ENCODE results near the gene MAPRE2.

The MAPRE2 gene

DNA sequence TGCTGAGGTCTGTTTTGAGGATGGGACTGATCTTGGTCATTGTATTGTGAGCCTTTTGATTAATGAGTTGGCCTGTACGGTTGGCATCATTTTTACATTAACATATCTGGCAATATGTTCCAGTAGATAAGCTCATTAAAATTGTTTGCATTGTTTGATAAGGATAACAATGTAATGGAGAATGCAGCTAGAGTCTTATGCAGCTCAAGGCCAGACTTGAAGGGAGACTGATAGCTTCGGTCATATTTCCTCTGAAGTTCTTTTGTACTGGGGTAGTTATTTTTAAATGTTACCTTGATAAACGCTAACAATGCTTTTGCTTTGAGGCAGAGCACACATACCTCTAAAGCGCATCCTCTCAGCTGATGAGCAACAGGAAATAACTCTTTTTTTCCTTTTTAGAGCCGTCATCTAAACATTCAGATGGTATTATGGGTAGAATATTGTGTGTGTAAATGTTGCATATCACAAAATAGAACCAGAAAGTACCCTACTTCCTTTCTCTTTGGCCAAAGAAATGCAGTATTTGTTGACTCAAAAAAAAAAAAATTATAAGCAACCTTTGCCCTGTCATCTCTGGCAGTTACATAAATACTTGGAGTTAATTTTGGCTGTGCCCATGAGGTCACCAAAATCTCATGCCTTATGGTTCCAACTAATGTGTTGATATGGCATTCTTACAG is 1.3 kb downstream of the MAPRE2 start:
- H3K4me3 ChIP-seq (replicated peaks; ENCODE audit: low read depth, low read length): peak overlapping the region; percentile 94
- DNase-seq (ENCODE audit: low read depth): no peak
- TF ChIP-seq, protein P1, sequence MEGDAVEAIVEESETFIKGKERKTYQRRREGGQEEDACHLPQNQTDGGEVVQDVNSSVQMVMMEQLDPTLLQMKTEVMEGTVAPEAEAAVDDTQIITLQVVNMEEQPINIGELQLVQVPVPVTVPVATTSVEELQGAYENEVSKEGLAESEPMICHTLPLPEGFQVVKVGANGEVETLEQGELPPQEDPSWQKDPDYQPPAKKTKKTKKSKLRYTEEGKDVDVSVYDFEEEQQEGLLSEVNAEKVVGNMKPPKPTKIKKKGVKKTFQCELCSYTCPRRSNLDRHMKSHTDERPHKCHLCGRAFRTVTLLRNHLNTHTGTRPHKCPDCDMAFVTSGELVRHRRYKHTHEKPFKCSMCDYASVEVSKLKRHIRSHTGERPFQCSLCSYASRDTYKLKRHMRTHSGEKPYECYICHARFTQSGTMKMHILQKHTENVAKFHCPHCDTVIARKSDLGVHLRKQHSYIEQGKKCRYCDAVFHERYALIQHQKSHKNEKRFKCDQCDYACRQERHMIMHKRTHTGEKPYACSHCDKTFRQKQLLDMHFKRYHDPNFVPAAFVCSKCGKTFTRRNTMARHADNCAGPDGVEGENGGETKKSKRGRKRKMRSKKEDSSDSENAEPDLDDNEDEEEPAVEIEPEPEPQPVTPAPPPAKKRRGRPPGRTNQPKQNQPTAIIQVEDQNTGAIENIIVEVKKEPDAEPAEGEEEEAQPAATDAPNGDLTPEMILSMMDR (IDR thresholded peaks at IDR 0.05; ENCODE audit: low read length, missing control alignments): no peak

DNA sequence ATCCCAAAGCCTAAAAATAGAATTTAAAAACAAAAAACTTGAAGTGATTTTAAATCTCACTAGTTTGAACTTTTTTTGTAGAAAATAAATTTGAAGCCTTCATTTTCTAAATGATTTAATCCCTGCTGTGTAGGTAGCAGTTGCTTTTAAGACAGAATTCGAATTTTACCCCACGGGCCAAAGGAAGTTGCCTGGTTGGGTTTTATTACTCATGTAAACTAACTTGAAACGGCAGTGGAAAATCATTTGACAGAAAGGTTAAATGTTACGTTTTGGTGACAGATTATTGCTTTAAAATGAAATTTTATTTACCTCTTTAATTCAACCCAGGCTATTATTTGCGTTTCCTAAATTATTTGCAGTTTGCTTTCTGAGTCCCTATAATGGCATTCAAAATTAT is 2.0 kb downstream of the MAPRE2 start:
- peak overlapping the region; percentile 94 for H3K4me3 ChIP-seq (replicated peaks; ENCODE audit: low read depth, low read length)
- TF ChIP-seq, protein P1 (IDR thresholded peaks at IDR 0.05; ENCODE audit: low read length, missing control alignments): no peak
- no peak for DNase-seq (ENCODE audit: low read depth)

DNA sequence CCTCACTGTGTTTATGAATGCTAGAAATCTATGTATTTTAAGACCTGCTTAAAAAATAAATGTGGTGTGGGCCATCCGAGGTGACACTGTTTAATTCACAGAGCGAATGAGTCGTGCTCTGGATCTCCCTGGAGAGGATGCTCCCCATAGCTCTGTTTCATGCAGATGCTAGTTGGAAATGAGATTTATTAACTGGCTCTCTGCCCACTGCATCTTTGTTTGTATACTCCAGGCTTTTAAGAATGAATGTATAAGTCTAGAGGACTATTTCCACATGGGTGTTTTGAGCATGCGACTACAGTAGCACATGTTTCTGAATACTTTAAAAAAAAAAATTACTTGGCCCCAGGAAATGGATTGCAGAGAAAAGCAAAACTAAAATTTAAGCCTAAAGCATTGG is 3.9 kb downstream of the MAPRE2 start:
- no peak overlapping the region for H3K4me3 ChIP-seq (replicated peaks; ENCODE audit: low read depth, low read length)
- DNase-seq (ENCODE audit: low read depth): peak; percentile 47
- TF ChIP-seq, protein P1 (IDR thresholded peaks at IDR 0.05; ENCODE audit: low read length, missing control alignments): no peak

DNA sequence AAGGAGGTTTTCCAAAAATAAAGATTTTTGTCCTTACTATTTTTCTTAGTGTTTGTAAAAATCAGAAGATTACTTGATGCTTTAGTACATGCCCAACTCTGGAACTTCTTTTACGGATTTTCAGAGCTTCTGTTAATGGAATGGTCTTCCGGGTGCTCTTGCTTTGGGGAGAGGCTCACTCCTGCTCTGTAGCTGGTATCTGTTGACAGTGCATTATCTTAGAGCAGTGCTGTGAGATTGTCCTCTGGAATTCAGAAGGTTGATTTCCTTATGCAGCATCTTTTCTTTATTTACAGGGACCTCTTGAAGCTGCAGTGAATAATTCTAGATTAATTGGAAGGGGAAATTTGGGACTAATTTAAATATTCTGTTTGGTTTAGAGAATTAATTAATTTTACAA is 4.6 kb downstream of the MAPRE2 start:
- H3K4me3 ChIP-seq (replicated peaks; ENCODE audit: low read depth, low read length): no peak overlapping the region
- no peak for DNase-seq (ENCODE audit: low read depth)
- TF ChIP-seq, protein P1 (IDR thresholded peaks at IDR 0.05; ENCODE audit: low read length, missing control alignments): no peak

DNA sequence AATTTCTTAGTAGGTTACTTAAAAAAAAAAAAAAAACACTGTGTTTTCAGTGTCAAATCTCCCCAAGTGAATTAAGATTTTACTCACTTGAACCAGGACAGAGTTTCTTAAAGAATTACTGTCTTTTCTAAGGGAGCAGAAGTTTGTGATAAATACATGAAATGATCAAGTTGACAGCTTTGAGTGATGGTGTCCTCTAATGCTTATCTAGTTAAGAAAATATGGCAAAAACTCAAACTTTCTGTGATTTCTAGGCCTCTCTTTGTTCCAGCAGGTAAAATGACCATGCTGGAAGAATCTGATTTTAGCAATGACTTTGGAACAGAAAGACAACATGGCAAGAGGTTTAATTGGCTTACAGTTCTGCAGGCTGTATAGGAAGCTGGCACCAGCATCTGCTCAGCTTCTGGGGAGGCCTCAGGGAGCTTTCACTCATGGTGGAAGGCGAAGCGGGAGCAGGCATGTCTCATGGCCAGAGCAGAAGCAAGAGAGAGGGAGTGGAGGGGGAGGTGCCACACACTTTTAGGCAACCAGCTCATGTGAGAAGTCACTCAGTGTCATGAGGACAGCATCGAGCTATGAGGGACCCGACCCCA is 6.6 kb downstream of the MAPRE2 start:
- TF ChIP-seq, protein P1 (IDR thresholded peaks at IDR 0.05; ENCODE audit: low read length, missing control alignments): no peak
- no peak for DNase-seq (ENCODE audit: low read depth)

DNA sequence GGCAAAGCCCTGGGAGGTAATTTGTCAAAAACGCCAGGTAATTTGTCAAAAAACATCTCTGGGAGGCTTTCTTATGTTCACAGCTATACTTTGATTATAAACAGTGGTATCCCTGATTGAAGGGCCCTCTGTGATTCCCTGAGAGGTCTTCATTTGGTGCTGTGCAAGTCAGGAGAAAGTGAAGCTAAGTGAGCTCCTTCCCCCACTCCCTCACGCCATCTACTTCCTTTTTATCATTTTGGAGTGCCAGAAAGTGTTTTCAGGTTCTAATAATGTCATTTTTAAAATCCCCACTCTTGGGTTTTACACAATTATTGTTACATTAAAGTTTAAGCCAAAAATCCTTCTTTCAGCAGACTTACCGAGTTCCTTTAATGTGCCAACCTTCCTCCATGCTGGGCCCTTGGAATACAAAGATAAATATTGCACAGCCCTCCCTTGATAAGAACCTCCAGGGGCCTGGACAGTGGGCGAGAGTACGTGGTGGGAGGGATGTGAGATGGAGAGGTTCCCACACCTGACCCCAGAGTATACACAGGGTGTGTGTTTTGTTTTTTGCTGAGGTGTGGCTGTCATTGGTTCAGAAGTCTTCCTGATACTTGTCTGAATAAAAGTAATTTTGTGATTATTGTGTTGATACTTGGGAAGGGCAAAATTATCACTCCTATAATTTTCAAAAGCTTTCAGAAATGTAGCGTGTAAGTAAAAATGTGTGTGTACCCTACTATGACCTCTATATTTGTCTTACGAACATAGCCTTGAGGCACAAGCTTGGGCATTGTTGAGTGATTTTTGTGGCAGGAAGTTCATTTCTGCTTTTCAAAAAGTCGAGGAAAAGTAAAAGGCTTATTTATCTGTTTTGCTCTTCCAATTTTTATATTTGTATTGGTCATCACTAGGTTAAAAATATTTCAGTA is 8.2 kb downstream of the MAPRE2 start:
- no peak for DNase-seq (ENCODE audit: low read depth)
- TF ChIP-seq, protein P1 (IDR thresholded peaks at IDR 0.05; ENCODE audit: low read length, missing control alignments): no peak
- H3K4me3 ChIP-seq (replicated peaks; ENCODE audit: low read depth, low read length): peak overlapping the region; percentile 32

More for the DNA sequence above, 6.6 kb downstream of the MAPRE2 start:
- no peak overlapping the region for H3K4me3 ChIP-seq (replicated peaks; ENCODE audit: low read depth, low read length)
